Activated CD4-positive, CD25-positive, alpha-beta regulatory T cell treated with anti-CD3 and anti-CD28 coated beads, Interleukin-2, amount 50 U/mL, for 24 hours (primary cell): ENCODE results near the gene AOPEP.
A peak's percentile ranks its signal among the peaks of the same experiment; 100 is the strongest.

Source experiments
- ATAC-seq, 2 donors: fragments of 150-1000 bp; cut with Tn5 transposase; one replicate each; pipeline ENCODE4 v1.10.0; 2021; ENCODE audit warnings: mild to moderate bottlenecking in 1 of 2, moderate library complexity in 1 of 2

AOPEP gene

DNA sequence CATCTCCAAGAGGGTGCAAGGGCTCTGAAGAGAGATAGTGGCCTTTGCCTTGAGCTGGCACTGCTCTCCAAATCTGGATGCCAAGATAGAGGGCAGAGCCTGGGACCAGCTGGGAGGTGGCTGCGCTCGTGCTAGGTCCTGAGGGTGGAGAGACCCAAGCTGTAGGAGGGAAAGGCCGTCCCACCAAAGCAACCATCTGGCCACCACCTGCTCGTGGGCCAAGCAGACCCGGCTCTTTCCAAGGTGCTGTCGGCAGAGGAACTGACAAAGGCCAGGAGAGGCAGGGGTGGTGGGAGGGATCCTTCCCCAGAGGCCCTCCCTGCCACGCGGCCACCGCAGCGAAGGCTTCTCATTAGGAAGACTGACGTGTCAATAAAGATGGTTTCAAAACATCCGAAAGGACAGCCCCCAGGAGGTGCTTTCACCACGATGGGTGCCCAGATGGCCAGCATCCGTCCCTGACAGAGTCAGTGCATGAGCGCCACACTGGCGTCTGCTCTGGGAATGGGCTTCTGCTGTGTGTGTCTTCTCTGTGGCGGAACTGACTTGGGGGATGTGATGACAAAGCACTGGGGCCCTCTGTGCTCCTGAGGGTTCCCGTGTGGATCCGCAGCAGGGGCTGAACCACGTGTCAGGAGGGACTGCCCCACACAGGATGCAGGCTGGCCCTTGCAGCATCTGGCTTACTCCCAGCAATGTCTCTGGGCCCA, 377.5 kb downstream of the AOPEP start:
- no peak for ATAC-seq

DNA sequence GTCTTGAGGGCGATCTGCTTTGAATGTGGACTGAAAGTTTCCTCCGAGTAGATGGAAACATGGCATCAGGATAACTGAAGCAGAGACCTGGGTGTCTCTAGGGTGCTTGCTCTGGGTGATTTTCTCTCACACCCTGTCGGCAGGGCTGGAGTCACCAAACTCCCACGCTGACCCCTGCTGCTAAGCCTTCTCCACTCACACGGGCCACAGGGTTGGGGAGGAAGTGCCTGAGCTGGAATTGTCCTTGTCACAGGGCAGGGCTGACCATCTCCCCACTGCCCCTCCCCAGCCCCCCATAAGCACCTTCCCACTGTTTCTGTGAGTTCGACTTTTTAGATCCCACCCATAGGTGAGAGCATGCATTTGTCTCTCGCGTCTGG, 378.1 kb downstream of the AOPEP start:
- no peak for ATAC-seq

DNA sequence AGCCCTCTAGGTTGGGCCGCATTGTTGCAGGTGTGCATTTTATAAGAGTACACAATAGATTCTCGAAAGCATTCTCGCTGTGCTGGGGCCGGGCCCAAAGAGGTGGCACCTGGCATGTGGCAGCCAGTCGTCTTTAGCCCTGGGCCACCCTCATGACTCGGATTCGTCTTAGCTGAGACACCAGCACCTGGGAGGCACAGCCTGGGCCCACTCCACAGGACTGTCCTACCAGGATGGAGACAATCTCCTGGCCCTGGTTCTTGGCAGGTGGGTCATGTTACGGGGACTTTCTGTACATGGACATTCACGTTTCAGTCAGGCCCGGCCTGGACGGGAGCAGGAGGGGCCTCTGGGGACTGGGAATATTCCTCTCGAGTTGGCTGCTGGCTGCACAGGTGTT, 378.5 kb downstream of the AOPEP start:
- ATAC-seq = no peak

DNA sequence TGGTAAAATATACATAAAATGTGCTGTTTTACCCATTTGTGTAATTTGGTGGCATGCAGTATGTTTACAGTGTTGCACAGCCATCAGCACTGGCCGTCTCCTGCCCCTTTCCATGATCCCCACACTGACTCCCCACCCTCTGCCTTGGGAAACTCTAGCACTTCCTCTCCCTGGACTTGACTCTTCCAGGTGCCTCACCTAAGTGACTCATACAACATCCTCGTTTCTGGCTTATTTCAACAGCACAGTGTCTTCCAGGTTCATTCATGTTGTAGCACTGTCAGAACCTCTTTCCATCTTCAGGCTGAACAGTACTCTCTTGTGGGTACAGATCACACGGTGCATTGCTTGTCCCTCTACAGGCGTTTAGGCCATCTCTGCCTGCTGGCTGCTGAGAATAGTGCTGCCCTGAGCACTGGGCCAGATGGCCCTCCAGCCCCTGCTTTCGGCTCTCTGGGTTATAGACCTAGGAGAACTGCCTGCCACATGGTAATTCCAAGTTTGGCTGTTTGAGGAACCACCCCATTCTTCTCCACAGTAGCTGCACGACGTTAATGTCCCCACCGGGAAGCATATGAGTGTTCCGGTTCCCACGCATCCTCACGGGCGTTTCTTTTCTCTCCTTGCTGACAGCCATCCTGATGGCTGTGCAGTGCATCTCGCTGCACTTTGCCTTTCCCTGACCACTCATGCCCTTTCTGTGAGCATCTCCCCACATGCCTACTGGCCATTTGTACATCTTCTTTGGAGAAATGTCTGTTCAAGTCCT, 379.2 kb downstream of the AOPEP start:
- no peak for ATAC-seq

DNA sequence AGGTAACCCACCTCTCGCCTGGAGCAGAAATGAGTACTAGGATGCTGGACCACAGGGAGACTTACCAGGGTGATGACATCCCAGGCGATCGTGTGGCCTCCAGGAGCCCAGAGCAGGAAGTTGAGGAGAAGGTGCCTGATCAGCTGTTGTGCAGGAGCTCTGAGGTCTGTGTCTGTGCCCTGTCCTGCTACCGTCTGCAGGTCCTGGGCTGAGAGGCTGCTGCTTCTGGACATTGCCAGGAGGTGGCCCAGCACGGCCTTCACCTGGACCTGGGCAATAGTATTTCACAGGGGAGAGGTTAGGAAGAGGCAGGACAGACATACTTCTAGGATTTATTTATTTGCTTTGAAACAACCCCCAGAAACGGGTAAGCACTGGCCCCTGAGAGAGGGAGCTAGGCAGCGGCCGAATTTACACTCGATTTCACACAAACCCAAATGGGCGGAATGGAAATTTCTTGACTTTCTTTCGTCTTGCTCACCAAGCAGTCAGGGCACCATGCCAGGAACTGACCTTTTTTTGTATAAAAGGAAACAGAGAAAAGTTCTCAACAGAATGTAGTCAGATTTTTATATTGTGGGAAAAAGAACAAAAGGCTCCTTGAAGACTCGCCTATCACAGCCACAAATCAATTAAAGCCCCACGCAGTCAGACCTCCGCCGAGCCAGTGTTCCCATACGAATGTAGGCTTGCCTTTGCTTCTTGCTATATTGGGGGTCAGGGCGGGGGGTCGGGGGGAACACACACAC, 380.7 kb downstream of the AOPEP start:
- no peak for ATAC-seq

DNA sequence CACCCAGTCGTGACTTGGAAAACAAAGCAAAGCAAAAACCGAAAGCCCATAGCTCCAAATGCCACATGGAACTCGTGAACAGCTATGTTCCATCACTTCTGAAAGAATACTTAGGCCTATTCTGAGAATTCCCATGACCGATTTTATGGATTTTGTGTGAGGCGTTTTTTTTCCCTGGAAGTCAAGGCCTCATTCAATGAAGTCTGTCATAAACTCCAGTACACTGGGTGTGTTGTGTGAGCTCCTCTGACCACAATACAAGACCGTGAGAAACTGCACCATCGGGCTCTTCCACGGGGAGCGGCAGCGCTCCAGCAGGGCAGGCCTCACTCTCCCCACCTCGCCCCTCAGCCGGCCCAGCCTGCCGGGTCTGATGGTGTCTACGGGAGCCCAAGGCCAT, 381.5 kb downstream of the AOPEP start:
- no peak for ATAC-seq

DNA sequence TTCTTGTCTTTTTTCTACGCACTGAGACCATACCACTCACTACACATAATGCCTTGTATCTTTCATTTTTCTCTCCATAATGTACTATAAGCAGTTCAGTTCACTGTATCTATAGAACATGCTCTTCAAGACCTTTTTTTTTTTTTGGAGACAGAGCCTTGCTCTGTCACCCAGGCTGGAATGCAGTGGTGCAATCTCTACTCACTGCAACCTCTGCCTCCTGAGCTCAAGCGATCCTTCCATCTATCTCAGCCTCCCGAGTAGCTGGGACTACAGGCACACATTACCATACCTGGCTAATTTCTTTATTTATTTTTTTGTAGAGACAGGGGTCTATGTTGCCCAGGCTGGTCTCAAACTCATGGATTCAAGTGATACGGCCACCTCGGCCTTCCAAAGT, 382.3 kb downstream of the AOPEP start:
- ATAC-seq = no peak

DNA sequence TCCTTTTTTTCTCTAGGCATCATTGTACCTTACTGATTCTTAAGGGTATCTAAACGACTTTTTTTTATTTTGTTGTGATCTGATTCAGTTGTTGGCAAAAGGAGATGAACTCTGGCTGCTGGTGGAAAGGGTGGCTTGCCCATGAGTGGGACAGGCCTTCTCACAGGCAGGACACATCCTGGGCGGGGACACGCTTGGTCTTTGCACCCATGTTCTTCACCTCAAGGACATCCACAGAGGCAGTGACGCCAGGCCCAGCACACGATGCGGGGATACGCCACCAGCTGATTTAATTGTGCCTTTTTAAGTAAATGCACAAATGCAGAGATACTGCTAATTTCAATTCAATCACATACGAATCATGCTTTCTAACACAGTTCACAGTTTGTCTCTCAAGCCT, 383.0 kb downstream of the AOPEP start:
- ATAC-seq = no peak

DNA sequence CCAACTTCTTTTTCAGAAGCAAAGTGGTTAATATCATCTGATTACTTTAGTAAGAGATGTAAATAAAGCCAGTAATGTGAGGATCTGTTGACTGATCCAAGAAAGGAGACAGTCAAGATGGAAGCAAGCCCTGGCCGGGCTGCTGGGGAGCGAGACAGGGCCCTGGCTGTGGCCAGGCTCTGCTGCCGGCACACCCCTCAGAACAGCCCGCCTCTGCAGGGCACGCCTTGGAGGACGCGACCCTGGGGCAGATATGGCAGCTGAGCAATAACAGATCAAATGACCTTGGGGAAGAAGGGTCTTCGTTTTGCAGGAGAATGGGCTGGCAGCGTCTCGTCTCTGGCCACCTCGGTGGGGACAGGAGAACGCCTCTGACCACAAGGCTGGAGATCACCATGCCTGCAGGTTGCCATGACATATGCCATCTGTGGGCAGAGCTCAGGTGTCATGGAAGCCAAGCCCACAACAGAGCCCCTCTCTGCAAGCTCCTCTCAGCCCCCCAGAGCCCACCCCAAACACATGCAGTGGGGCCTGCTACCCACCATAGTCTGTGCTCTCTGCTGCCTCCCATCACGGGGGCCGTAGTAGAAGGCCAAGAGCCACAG, 384.5 kb downstream of the AOPEP start:
- ATAC-seq = no peak

DNA sequence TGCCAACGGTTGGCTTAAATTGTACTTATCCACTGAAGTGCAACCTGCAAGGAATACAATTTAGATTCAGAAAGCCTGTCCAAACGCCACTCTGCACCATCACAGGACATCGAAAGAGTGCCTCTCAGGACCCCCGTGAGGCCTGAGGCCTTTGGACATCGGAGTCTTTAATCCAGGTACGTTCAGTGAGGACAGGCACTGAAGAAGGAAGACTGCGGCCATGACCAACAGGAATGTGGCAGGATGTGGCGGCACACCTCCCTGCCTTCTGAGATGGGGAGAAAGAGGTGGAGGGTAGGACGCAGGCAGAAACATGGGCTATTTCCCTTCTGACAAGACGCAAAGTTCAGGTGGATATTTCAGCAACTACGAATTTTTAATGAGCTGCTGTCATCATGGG, 385.2 kb downstream of the AOPEP start:
- ATAC-seq = no peak

DNA sequence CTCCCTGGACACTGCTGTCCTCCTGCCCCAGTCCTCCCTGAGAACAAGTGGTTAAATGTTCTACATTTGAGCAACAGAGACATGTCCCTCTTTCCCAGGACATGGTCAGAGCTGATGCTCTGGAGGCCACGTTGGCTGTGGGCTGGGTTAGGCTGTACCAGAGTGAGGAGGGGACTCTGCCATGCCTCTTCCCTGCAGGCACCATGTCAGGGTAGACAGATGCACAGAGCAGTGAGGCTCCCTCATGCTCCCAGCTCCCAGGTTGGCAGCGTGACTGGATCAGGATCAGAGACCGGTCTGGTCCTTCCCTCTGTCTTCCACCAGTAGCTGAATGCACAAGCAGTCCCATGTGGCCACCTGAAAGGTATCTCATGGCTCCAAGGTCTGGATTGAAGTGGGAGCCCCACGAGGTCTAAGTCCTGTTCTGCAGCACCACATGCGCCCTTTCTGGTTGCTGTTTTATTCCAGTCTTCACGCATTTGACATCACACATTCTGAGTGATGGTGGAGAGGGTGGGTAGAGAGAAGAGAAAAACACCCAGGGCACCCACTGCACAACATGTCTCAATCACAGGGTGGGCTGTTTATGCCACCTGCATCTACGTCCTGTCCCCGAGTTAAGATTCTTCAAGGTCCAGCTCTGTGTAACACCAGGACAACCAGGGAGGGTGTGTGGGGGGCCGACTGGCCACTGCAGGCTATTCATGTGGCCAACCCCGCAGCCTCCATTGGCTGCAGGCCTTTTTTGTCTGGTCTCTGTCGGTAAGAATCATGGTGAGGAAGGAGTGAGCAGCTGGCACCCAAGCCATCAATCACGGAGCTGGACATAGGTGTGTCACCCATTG, 386.2 kb downstream of the AOPEP start:
- ATAC-seq = no peak

DNA sequence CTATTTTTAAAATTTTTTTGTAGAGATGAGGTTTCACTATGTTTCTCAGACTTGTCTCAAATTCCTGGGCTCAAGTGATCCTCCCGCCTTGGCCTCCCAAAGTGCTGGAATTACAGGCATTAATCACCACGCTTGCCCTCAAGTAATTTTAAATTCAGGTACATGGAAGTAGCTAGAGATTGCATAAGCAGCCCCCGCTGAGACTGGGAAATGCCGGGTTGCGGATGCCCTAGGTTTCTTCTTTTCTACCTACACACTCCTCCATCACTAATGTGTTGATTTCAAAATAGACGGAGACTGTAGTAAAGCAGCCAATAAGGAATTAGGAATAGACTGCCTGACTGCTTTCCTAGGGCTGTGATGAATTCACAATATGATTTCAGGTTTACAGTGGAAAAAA, 388.6 kb downstream of the AOPEP start:
- ATAC-seq = no peak

DNA sequence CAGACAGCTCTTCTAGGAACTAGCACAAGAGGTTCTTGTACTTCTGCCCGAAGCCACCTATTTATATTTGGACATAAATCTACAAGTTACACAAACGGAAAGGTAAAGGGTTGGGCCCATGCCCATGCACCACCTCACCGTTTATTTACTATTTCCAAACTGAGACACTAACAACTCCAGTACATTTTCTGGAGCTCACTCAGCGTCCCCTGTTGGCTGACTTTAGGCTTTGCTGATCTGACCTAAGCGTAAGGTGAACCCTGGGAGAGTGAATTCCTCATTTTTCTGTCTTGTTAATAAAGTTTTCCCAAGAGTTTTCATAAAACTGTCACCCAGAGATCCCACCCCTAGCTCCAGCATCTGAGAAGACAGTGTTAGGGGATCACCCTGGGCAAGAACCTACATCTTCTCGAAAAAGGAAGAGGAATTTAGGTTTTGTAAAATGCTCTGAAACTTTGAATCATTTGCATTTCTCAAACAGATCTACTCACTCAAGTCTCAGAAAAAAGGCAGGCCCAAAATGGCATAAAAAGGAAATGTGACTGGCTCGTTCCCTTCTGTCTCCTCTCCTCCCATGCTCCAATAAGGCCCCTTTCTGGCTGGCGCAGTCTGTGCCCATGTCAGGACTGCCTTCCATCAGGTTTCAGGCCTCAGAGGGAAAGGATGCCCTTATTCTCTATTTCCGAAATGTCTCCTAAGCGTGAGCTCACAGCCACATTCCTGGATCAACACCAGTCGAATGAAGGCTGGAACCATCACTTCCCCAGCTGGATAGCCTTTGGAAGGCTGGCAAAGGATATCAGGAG, 389.7 kb downstream of the AOPEP start:
- no peak for ATAC-seq

DNA sequence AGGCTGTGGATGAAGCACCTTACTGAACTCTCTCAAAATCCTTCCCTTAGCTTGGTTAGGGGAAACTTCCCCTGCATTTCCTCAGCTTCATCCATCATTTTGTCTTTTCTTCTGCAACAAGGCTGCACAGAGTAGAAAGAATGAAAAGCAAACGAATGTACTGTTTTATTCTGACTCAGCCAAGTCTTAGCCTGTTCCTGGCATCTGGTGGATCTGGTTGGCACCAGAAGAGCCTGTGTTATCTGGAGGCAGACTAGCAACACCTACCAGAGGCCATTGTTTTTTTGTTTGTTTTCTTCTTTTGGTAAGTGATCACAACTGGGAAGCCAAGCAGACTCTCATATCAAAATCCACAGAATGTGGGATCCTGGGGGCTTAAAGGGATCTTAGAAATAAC, 390.3 kb downstream of the AOPEP start:
- no peak for ATAC-seq

DNA sequence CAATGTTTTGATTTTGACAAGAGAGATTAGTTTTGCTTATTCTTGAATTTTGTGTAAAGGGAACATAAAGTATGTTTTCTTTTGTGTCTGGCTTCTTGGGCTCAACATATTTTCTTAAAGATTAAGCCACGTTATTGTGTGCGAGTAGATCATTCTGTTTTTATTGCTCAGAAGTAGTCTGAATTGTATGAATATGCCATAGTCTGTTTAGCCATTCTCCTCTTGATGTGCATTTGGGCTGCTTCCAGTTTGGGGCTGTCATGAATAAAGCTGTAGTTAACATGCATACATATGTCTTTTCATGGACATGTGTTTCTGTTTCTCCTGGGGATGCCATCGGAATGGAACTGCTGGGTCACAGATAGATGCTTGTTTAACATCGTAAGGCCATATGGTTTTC, 392.1 kb downstream of the AOPEP start:
- no peak for ATAC-seq

DNA sequence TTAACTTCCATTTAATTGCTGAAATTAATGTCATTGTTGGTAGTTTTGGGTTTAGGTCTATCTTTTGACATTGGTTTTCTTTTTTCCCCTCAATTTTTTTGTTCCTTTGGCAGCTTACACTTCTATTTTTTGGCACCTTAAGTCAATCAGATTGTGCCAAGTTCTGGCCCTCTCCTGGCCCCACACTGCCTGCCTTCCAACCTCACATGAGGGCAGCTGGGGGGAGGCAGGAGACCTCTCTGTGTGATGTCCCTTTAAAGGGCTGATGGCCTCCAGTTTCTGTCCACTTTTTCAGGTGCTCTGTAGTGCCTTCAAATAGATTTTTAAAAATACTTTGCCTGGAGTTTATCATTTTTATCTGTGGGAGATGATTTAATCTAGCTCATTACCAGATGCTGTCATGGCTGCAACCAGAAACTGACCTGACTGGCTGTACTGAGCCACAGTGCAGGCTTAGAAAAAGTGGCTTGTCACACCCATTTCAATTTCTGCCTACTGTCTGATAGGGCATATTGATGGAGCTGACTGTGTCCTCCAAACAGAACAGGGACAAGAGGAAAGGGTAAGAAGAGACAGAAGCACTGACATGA, 394.4 kb downstream of the AOPEP start:
- no peak for ATAC-seq

DNA sequence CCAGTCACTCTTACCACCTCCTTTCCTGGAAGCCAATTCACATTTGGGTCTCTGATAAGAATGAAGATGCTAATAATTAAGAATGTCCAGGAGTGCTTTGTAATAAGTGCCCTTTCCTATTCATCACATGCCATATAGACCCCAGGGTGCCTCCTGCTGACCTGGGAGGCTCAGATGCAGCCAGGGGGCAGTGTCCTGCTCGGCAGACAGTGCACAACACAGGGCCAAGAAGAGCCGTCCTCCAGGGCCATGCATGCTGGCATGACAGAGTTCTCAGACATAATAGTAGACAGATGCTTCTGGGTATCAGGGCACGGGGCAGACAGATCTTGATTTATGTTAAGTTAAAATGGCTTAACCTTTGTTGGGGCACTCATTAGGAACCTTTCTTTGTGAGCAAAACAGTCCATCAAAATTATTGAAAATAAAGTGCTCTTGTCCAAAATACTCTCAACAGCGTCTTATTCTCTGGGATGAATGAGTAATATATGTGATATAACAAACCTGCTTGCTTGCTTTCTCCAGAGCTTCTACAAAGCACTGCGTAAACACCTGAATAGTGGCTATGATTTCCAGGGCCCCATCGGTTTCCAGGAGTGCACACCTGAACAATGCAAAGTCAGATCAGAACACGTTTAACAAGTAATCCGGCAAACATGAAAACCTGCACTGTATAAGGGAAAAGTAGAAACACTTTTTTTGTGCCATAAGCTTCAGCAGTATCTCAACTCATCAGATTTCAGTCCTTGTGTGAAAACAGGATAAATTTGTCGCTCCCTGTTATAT, 398.3 kb downstream of the AOPEP start:
- ATAC-seq = peak in 1 of 2 donors; percentile 24

DNA sequence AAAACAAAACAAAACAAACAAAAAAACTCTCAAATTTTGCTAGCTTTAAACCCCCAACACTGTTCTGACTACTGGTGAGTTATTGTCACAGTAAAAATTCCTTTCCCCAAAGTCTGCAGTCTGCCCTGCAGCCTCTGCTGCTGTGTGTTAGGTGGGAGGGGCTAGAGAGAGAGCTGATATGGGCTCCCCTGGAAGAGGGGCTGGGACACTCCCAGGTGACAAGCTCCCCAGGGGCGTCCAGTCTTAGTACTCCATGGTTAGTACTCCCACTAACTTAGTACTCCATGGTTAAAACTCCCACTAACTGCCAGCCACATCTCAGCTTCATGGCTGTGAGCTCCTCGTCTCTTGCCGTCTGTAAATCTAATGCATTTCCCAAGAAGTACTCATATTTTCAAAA, 399.2 kb downstream of the AOPEP start:
- no peak for ATAC-seq

DNA sequence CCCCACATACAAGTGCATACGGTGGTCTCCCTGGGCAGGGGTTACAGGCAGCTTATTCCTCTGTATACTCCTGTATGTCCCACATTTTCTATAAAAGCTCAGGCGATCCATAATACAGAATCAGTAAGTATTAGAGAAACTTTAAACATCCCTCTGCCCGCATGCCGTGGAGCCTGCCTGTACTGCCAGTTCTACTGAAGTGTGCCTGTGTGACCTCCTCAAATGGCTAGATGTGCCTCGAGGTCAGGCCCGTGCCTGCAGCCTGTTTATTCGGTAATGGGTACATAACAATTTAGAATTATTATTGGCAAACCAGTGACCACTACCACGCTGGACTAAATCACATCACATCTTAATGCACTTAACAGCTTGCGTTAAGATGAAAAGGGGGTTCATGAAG, 400.2 kb downstream of the AOPEP start:
- no peak for ATAC-seq
